HG03175 (cell line): ENCODE measurements around the gene DEPDC5.

Experiments
- ATAC-seq: cut with Tn5 transposase; IDR thresholded peaks from one replicate; pipeline ENCODE4 v1.9.1; 2021; ENCODE audit warnings: mild to moderate bottlenecking, moderate library complexity; ENCODE audit not compliant: unreplicated experiment

Gene DEPDC5

GRCh38 chr22:31944700-31945442 is 191.1 kb downstream of the DEPDC5 start:
- ATAC-seq: peak; percentile 18

GRCh38 chr22:31945443-31945855 is 191.6 kb downstream of the DEPDC5 start:
- ATAC-seq: no peak

GRCh38 chr22:31945971-31946680 is 192.3 kb downstream of the DEPDC5 start:
- no peak for ATAC-seq

- no peak for ATAC-seq
Observed at GRCh38 chr22:31947296-31947695, 193.5 kb downstream of the DEPDC5 start.

GRCh38 chr22:31948002-31948401 is 194.2 kb downstream of the DEPDC5 start:
- no peak for ATAC-seq

- ATAC-seq: no peak
Observed at GRCh38 chr22:31950226-31950625, 196.4 kb downstream of the DEPDC5 start.

- no peak for ATAC-seq
Observed at GRCh38 chr22:31951194-31952093, 197.6 kb downstream of the DEPDC5 start.

- no peak for ATAC-seq
Observed at GRCh38 chr22:31952094-31952401, 198.2 kb downstream of the DEPDC5 start.

- no peak for ATAC-seq
Observed at GRCh38 chr22:31952472-31952871, 198.7 kb downstream of the DEPDC5 start.

- ATAC-seq: no peak
Observed at GRCh38 chr22:31953261-31953660, 199.4 kb downstream of the DEPDC5 start.

GRCh38 chr22:31954535-31955523 is 201.0 kb downstream of the DEPDC5 start:
- no peak for ATAC-seq

GRCh38 chr22:31956360-31956759 is 202.5 kb downstream of the DEPDC5 start:
- ATAC-seq: no peak
